HL-60 (cell line): Measurements from ENCODE around the gene ST6GALNAC4.

Experiments used
- DNase-seq, 2 experiments: peaks; one replicate each; pipeline ENCODE4 v3.0.0-alpha.2; 2010 to 2020; ENCODE audit warnings: low read depth in 1 of 2, low spot score in 1 of 2
- H3K27ac ChIP-seq: fragments of 250-450 bp; sonication (Bioruptor Pico); replicated peaks from 2 replicates; pipeline ENCODE4 v1.5.1; 2020; ENCODE audit warnings: mild to moderate bottlenecking, moderate library complexity
- H3K27me3 ChIP-seq: fragments of 250-450 bp; sonication (Bioruptor Pico); 2 replicates; pipeline ENCODE4 v1.5.1; 2021; ENCODE audit warnings: mild to moderate bottlenecking, moderate library complexity; ENCODE audit not compliant: insufficient read depth, poor library complexity, severe bottlenecking
- H3K4me3 ChIP-seq: replicated peaks from 2 replicates; pipeline ENCODE4 v1.5.1; 2011; ENCODE audit warnings: mild to moderate bottlenecking, control low read depth, low read length; ENCODE audit not compliant: insufficient read depth
- CTCF ChIP-seq: IDR thresholded peaks from one replicate; pipeline ENCODE4 v1.5.1; 2011; ENCODE audit warnings: low read length, control low read depth, inconsistent platforms; ENCODE audit not compliant: insufficient read depth
- GABPA ChIP-seq: IDR thresholded peaks from 2 replicates; pipeline ENCODE4 v1.6.1; 2012; ENCODE audit warnings: low read depth
- POLR2AphosphoS5 ChIP-seq: IDR thresholded peaks from 2 replicates; pipeline ENCODE4 v1.6.1; 2012; ENCODE audit warnings: low read depth
- REST ChIP-seq: IDR thresholded peaks from 2 replicates; pipeline ENCODE4 v1.6.1; 2012; ENCODE audit warnings: low read depth; ENCODE audit not compliant: insufficient replicate concordance
- SPI1 ChIP-seq: IDR thresholded peaks from 2 replicates; pipeline ENCODE4 v1.6.1; 2012; ENCODE audit warnings: low read depth, mild to moderate bottlenecking, borderline replicate concordance

Gene ST6GALNAC4

GRCh38 chr9:127945338-127945737 is 28.5 kb upstream of the ST6GALNAC4 start:
- H3K4me3 ChIP-seq: no peak overlapping the region
- H3K27ac ChIP-seq: no peak overlapping the region
- DNase-seq: no peak
- no peaks in the 10 kb centered on the region for H3K27me3 ChIP-seq
- TF ChIP-seq POLR2AphosphoS5 (no peak), GABPA (no peak)

DNA sequence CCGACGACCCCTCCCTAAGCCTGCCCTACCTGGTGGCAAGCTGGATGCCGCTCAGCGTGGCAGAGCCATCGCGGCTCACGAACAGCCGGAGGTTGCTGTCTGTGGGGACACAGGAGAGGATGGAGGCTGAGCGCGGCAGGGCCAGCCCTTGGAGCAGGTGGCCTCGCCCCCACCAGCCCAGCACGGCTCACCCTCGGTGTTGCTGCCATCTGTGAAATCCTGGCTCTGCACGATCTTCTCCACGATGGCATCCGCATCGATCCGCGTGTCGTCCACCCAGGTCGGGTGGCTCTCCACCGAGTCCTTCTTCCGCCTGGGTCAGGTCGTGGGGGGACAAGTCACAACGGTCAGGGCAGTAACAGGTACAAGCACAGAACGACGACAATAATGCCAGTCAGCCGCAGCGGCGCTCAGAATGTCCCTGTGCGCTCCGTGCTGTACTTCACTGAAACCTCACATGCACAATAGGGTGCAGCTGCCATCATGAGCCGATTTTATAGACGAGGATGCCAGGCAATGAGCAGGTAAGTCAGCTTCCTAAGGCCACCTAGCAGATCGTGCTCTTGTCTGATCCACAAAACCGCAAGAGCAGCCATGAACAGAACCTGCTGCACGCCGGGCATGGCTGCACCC is 27.9 kb upstream of the ST6GALNAC4 start:
- DNase-seq: no peak
- no peak overlapping the region for H3K27ac ChIP-seq
- no peak overlapping the region for H3K4me3 ChIP-seq
- no peak for TF ChIP-seq REST
- no peak for TF ChIP-seq GABPA
- no peak for TF ChIP-seq SPI1
- no peak for TF ChIP-seq CTCF
- TF ChIP-seq POLR2AphosphoS5: no peak
- no peaks in the 10 kb centered on the region for H3K27me3 ChIP-seq

GRCh38 chr9:127943731-127944144 is 26.9 kb upstream of the ST6GALNAC4 start:
- TF ChIP-seq SPI1 (no peak), CTCF (peak; percentile 89)
- H3K27ac ChIP-seq: no peak overlapping the region
- H3K27me3 ChIP-seq: no peaks in the 10 kb centered on the region
- peak in 1 of 2 experiments; percentile 81 for DNase-seq
- no peak overlapping the region for H3K4me3 ChIP-seq

- Histone ChIP-seq H3K27ac (no peak overlapping the region), H3K27me3 (no peaks in the 10 kb centered on the region), H3K4me3 (no peak overlapping the region)
- DNase-seq: no peak
- TF ChIP-seq SPI1: no peak
- TF ChIP-seq REST: no peak
- TF ChIP-seq CTCF: no peak
- TF ChIP-seq POLR2AphosphoS5: no peak
Measured at GRCh38 chr9:127943011-127943662, 26.3 kb upstream of the ST6GALNAC4 start.
